AG08396 (cell line): ENCODE results near the gene TNFAIP3.

Source experiments
- DNase-seq: peaks from one replicate; pipeline ENCODE4 v3.0.0; 2012; ENCODE audit warnings: low spot score, mixed read lengths

The TNFAIP3 gene

GRCh38 chr6:137903274-137903932 is 36.3 kb downstream of the TNFAIP3 start:
- no peak for DNase-seq

DNA sequence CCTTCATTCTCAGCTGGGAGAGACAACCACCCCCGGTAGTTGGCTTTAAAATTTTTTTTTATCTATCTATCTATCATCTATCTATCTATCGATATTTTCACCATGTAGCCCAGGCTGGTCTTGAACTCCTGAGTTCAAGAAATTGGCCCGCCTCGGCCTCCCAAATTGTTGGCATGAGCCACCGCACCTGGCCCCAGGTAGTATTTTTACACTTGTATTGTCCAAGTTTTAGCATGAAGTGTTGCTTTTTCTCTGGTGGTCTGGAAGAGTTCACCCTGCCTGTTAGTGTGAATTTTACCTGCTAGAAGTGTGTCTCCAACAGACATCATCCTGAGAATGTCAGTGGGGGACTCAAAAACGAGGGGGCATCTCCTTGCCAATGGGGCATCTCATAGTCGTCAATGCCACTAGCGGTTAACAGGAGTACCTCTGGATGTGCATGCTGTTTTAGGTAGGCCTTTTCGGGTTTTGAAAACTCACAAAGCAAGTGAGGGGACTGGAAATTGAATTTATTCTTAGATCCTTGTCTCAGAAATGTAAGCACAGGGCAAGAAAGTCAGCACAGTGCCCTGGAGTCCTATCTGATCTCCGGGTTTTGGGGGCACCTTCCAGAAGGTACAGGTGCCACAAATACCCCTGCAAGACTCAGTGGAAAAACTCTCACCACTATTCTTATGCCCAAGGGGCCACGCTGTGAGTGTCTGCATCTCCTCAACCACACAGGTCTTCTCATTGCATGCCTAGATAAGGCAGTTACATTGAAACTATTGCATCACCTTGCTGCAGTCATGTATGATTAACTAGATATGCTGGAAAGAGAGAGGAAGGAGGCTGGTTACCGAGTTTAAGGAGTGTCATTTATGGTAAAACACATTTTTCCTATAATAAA is 37.1 kb downstream of the TNFAIP3 start:
- DNase-seq = no peak

- DNase-seq = no peak
Measured at GRCh38 chr6:137904822-137905617, 38.0 kb downstream of the TNFAIP3 start.

DNA sequence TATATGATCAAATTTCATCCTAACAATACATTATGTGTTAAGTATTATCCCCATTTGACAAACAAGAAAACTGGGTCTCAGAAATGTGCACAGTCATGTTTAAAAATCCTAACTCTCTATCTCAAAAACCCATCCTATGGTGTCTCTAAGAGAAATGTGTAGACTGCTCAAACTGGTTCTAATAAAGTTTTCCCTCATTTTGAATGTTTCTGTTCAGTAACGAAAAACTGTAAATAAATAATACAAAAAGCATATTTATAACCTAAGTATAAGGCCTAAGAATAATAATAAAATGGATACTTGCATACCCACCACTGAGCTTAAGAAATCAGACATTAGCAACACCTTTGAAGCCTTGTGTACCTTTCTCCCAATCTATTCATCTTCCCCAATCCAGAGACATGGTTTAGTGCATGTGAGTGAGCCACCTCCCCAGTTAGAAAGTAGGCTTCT is 39.0 kb downstream of the TNFAIP3 start:
- no peak for DNase-seq

DNA sequence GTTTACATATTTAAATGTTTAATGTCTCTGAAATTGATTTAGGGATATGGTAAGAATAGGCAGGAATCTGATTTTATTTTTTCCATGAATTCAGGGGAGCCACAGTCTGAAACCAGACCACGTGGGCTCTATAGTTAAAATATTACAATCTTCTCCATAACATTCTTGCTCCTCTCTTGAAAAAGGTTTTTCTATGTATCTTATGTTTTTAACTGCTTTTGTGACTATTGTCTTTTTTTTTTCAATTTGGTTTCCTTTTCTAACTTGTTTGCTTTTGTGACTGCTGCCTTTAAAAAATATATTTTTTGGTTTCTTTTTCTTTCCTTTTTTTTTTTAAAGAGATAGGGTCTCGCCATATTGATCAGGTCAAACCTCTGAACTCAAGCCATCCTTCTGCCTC is 40.1 kb downstream of the TNFAIP3 start:
- no peak for DNase-seq

GRCh38 chr6:137909533-137909932 is 42.5 kb downstream of the TNFAIP3 start:
- no peak for DNase-seq

GRCh38 chr6:137910424-137910834 is 43.4 kb downstream of the TNFAIP3 start:
- no peak for DNase-seq

GRCh38 chr6:137910843-137911456 is 43.9 kb downstream of the TNFAIP3 start:
- DNase-seq = no peak

GRCh38 chr6:137911675-137912191 is 44.7 kb downstream of the TNFAIP3 start:
- DNase-seq = no peak

DNA sequence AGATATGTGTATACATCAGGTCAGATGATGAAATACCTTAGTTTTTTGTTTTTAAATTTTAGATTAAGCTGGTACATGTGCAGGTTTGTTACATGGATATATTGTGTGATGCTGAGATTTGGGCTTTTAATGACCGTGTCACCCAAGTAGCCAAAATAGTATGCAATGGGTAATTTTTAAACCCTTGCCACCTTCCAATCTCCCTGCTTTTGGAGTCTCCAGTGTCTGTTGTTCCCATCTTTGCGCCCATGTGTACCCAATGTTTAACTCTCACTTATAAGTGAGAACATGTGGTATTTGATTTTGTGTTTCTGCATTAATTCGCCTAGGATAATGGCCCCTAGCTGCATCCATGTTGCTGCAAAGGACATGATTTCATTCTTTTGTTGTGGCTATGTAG is 45.8 kb downstream of the TNFAIP3 start:
- no peak for DNase-seq

DNA sequence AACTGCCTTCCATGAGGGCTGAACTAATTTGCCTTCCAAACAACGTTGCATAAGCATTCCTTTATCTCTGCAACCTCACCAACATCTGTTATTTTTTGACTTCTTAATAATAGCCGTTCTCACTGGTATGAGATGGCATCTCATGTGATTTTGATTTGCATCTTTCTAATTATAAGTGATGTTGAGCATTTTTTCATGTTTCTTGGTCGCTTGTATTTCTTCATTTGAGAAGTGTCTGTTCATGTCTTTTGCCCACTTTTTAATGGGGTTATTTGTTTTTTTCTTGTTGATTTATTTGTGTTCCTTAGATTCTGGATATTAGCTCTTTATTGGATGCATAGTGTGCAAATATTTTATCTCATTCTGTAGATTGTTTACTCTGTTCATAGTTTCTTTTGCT is 46.4 kb downstream of the TNFAIP3 start:
- DNase-seq = no peak

- no peak for DNase-seq
Measured at GRCh38 chr6:137913996-137914529, 47.0 kb downstream of the TNFAIP3 start.

DNA sequence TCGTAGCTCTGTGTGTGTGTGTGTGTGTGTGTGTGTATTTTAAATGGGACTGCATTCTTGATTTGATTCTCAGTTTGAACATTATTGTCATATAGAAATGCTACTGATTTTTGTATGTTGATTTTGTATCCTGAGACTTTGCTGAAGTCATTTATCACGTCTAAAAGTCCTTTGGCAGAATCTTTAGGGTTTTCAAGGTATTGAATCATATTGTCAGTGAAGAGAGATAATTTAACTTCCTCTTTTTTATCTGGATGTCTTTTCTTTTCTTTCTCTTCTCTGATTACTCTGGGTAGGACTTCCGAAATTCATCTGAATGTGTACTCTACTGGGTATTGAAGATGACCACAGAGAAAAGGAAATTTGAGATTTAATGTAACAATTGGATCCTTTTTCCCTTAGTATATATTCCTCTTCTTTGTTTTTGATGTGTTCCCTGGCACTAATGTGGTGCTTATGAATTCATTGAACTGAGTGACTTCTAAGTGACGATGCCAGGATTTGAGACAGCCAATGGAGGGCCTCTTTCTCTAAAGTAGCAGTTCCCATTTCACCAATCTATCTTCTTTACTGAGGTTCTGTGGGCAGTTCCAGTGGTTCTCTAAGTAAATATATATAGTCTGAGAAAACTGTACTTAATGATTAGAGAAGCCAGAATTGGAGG is 47.6 kb downstream of the TNFAIP3 start:
- no peak for DNase-seq

- DNase-seq = no peak
Measured at GRCh38 chr6:137915790-137916189, 48.7 kb downstream of the TNFAIP3 start.

GRCh38 chr6:137917551-137918325 is 50.7 kb downstream of the TNFAIP3 start:
- DNase-seq = no peak

DNA sequence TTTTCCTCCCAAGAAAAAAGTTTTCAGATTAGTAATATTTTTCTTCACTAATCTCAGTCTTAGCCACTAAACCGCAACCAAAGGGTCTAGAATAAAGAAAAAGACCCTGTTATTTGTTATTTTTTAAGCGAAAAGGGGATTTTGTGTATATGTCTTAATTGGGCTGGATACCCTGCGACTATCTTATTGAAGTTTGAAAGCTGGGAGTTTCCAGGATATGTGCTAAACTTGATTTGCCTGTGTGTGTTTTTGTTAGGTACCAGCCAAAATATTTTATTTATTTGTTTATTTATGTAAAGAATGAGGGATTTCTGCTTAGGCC is 52.4 kb downstream of the TNFAIP3 start:
- DNase-seq = no peak

GRCh38 chr6:137919837-137920730 is 53.0 kb downstream of the TNFAIP3 start:
- no peak for DNase-seq

DNA sequence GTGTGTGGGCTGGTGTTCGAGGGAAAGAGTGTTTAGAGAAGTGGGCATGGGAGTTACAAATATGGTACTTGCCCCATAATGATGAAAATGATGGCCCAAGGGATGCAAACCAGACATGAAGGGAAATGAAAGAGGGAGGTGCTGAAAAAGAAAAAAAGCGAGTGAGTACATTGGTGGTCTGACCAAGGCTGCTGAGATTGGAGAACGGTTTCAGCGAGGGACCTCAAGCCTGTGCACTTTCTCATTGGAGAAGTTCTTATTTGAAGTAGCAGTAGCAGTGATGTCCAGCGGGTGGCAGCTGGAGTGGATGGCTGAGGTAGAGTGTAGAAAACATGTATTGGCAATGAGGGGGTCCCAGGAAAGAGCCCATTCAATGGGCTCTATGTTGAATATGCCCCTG is 54.8 kb downstream of the TNFAIP3 start:
- DNase-seq = no peak
